BE2C (cell line): ENCODE results near the gene ALPP.

Experiments used
- DNase-seq: peaks from one replicate; pipeline ENCODE4 v3.0.0-alpha.2; 2020
- H3K27me3 ChIP-seq: fragments of 250-450 bp; sonication (Bioruptor Pico); 2 replicates; pipeline ENCODE4 v1.5.1; 2020; ENCODE audit warnings: mild to moderate bottlenecking
- H3K36me3 ChIP-seq: fragments of 250-450 bp; sonication (Bioruptor Pico); 2 replicates; pipeline ENCODE4 v1.5.1; 2020; ENCODE audit warnings: mild to moderate bottlenecking
- H3K4me1 ChIP-seq: fragments of 250-450 bp; sonication (Bioruptor Pico); 2 replicates; pipeline ENCODE4 v1.5.1; 2020
- H3K4me3 ChIP-seq: 2 replicates; pipeline ENCODE4 v1.5.1; 2011; ENCODE audit warnings: low read depth, low read length
- H3K9me3 ChIP-seq: fragments of 250-450 bp; sonication (Bioruptor Pico); 2 replicates; pipeline ENCODE4 v1.5.1; 2020
- CTCF ChIP-seq: IDR thresholded peaks from 2 replicates; pipeline ENCODE4 v1.5.1; 2012; ENCODE audit warnings: mild to moderate bottlenecking, low read depth, low read length

The ALPP gene

GRCh38 chr2:232415138-232415690 lies 36.7 kb downstream of the ALPP start:
- Histone ChIP-seq H3K4me3 (no peak overlapping the region), H3K4me1 (no peaks in the 10 kb centered on the region), H3K9me3 (no peaks in the 10 kb centered on the region), H3K36me3 (no peaks in the 10 kb centered on the region), H3K27me3 (peaks cover 67% of the 10 kb centered on the region)
- TF ChIP-seq CTCF: no peak
- DNase-seq: no peak

- Histone ChIP-seq H3K27me3 (peaks cover 69% of the 10 kb centered on the region), H3K36me3 (no peaks in the 10 kb centered on the region), H3K4me1 (no peaks in the 10 kb centered on the region)
Measured at GRCh38 chr2:232415736-232416520, 37.4 kb downstream of the ALPP start.

GRCh38 chr2:232416521-232417470 lies 38.2 kb downstream of the ALPP start:
- no peak for DNase-seq
- no peak for TF ChIP-seq CTCF
- Histone ChIP-seq H3K36me3 (no peaks in the 10 kb centered on the region), H3K4me1 (no peaks in the 10 kb centered on the region), H3K9me3 (no peaks in the 10 kb centered on the region), H3K4me3 (no peak overlapping the region), H3K27me3 (peaks cover 69% of the 10 kb centered on the region)

More at GRCh38 chr2:232415736-232416520, 37.4 kb downstream of the ALPP start:
- DNase-seq: no peak
- Histone ChIP-seq H3K4me3 (no peak overlapping the region), H3K9me3 (no peaks in the 10 kb centered on the region)
- TF ChIP-seq CTCF: no peak

- TF ChIP-seq CTCF: no peak
Measured at GRCh38 chr2:232417489-232417888, 38.9 kb downstream of the ALPP start.

GRCh38 chr2:232418056-232418455 lies 39.5 kb downstream of the ALPP start:
- Histone ChIP-seq H3K4me3 (no peak overlapping the region), H3K4me1 (no peaks in the 10 kb centered on the region), H3K36me3 (no peaks in the 10 kb centered on the region), H3K9me3 (no peaks in the 10 kb centered on the region), H3K27me3 (peaks cover 67% of the 10 kb centered on the region)
- TF ChIP-seq CTCF: no peak
- no peak for DNase-seq

More at GRCh38 chr2:232417489-232417888, 38.9 kb downstream of the ALPP start:
- no peaks in the 10 kb centered on the region for H3K9me3 ChIP-seq
- H3K4me1 ChIP-seq: no peaks in the 10 kb centered on the region
- no peaks in the 10 kb centered on the region for H3K36me3 ChIP-seq
- H3K27me3 ChIP-seq: peaks cover 69% of the 10 kb centered on the region
- no peak for DNase-seq
- no peak overlapping the region for H3K4me3 ChIP-seq
